HG03045 (cell line): ENCODE results near the gene KBTBD13.
"Not testable (repeated sequence)": the region's sequence is repeated elsewhere in the genome, so short reads cannot be mapped to it uniquely, and the experiment has no call there.

Experiments used
- ATAC-seq: cut with Tn5 transposase; IDR thresholded peaks from one replicate; pipeline ENCODE4 v1.9.1; 2021; ENCODE audit warnings: mild to moderate bottlenecking, moderate library complexity; ENCODE audit not compliant: unreplicated experiment

KBTBD13 gene

DNA sequence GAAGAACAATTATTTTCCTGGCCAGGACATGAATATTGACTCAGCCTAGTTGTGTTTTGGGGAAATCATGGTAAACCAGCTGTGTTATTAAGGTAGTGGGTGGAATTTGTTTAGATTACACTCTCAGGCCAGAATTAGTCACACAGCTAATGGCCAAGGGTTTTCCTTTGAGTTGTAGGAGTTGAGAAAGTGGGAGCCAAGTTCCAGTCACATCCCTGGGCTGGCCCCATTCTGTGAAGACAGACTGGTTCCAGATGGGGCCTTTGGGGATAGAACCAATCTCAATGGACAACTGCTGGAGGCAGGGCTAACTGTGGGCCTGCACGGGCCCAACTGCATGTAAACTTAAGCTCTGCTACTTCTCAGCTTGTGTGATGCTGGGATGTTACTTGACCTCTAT is 7.4 kb upstream of the KBTBD13 start:
- ATAC-seq = no peak

DNA sequence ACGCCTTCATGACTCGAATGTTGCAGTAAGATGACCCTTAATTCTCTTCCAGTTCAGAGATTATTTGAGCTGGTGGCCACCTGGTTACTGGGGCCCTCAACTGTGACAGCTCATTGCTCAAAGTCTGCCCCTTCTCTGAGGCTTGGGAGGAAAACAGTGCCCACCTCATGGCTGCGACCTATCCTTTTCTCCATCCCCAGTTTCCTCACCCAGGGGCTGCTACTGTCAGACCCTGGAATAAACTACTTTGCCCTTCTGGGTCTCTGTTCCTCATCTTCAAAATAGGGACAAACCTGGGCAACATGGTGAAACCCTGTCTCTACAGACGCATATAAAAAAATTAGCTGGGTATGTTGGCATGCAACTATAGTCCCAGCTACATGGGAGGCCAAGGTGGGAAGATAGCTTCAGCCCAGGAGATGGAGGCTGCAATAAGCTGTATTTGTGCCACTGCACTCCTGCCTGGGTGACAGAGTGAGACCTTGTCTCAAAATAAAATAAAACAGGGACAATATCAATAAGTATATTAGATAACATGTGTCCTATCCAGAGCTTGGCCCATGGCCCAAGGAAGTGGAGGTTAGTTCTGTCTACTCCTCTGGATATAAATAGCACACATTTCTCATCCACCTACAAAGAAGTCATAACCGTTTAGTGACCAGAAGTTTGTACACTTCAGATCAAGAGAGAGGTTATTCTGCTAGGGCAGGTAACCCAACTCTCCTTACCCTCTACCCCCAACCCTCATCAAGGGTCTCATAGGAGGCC is 6.6 kb upstream of the KBTBD13 start:
- ATAC-seq = no peak

DNA sequence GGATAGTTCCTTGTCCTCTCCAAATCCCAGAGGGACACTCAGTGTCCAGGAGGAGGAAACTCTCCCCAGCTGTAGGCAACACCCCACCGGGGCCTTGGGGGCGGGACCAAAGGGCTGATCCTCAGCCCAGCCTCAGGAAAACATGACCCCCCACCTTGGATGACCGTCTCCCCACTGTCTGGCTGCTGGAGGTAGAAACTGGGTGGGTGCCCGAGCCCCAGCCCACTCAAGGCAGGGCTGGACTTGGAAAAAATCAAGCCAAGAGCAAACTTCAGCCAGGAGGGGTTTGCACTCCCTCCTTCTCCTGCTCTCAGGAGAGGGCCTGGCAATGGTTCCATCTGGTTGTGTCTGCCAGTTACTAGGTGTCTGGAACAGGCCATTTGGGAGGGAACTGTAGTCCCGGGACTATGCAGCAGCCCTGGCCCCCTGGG is 5.2 kb upstream of the KBTBD13 start:
- no peak for ATAC-seq

DNA sequence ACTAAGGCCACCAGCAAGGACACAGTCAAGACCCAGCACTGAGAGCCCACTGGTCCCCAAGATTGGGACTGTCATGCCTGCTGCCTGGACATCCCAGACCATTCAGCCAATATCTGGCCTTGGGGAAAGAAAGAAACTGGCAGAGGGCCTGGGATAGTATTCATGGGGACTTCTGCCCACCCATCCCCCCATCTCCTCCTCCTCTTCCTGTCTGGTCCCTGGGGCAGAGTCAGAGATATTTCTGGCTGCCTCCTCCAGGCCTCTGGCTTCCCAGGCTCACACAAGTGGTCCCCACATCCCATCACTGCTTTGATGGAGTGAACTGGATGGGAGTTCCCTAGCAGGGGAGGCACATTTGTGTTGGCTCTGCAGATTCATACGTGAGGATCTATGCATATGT is 4.5 kb upstream of the KBTBD13 start:
- ATAC-seq = no peak

DNA sequence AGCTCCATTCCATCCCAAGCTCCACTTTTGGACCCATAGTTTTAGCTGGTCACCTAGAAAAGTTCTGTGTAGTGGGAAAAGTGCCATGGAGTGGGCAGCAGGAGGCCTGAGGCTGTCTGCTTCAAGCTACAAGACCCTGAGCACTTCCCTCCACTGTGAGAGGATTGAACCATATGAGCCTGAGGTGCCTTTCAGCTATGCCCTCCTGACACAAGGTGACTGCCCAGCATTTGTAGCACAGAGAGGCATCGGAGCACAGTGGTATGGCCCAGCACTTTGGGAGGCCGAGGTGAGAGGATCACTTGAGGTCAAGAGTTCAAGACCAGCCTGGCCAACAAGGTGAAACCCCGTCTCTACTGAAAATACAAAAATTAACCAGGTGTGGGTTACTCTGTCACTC is 3.9 kb upstream of the KBTBD13 start:
- ATAC-seq = no peak

DNA sequence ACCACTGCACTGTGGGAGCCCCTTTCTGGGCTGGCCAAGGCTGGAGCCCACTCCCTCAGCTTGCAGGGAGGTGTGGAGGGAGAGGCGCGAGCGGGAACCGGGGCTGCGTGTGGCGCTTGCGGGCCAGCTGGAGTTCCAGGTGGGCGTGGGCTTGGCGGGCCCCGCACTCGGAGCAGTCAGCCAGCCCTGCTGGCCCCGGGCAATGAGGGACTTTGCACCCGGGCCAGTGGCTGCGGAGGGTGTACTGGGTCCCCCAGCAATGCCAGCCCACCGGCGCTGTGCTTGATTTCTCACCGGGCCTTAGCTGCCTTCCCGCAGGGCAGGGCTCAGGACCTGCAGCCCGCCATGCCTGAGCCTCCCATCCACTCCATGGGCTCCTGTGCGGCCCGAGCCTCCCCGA is 1.6 kb upstream of the KBTBD13 start:
- ATAC-seq = not testable (repeated sequence)

DNA sequence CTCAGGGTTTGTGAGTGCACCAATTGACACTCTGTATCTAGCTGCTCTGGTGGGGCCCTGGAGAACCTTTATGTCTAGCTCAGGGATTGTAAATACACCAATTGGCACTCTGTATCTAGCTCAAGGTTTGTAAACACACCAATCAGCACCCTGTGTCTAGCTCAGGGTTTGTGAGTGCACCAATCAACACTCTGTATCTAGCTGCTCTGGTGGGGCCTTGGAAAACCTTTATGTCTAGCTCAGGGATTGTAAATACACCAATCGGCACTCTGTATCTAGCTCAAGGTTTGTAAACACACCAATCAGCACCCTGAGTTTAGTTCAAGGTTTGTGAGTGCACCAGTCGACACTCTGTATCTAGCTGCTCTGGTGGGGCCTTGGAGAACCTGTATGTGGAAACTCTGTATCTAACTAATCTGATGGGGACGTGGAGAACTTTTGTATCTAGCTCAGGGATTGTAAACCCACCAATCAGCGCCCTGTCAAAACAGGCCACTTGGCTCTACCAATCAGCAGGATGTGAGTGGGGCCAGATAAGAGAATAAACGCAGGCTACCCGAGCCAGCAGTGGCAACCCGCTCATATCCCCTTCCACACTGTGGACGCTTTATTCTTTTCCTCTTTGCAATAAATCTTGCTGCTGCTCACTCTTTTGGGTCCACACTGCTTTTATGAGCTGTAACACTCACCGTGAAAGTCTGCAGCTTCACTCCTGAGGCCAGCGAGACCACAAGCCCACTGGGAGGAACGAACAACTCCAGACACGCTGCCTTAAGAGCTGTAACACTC is 745 bp upstream of the KBTBD13 start:
- not testable (repeated sequence) for ATAC-seq

DNA sequence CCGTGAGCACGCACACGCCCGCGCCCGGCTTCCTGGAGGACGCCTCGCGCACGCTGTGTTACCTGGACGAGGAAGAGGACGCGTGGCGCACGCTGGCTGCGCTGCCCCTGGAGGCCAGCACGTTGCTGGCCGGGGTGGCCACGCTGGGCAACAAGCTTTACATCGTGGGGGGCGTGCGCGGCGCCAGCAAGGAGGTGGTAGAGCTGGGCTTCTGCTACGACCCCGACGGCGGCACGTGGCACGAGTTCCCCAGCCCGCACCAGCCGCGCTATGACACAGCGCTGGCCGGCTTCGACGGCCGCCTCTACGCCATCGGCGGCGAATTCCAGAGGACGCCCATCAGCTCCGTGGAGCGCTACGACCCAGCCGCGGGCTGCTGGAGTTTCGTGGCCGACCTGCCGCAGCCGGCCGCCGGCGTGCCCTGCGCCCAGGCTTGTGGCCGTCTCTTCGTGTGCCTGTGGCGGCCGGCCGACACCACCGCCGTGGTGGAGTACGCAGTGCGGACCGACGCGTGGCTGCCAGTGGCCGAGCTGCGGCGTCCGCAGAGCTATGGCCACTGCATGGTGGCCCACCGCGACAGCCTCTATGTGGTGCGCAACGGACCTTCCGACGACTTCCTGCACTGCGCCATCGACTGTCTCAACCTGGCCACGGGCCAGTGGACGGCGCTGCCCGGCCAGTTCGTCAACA is 890 bp downstream of the KBTBD13 start:
- ATAC-seq = no peak

DNA sequence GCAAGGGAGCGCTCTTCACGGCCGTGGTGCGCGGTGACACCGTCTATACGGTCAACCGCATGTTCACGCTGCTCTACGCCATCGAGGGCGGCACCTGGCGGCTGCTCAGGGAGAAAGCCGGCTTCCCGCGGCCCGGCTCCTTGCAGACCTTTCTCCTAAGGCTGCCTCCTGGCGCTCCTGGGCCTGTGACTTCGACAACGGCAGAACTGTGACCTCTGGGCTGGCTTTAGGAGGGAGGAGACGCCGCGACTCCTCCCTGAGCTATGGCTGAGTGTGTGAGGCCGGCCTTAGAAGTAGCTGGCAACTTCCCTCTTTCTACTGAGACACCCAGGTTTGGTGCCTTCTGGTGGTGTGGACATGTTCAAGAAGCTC is 1.4 kb downstream of the KBTBD13 start:
- no peak for ATAC-seq

DNA sequence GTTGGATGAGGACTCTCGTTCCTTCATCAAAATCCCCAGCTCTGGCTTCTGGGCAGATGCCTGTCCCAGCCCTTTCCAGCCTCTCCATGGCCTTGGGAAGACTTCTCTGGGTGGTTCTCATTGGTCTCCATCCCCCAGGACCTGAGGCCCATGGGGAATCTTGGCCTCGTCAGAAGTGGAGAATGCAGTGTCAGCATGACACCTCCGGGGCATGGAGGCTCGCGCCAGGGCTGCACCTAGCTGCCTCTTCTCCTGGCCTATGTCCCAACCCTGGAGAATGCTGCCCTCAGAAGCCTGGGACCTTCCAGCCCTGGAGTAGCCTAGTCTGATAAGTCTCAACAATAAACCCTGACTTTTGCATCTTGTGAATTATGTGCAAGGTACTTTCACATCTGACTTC is 3.0 kb downstream of the KBTBD13 start:
- no peak for ATAC-seq

DNA sequence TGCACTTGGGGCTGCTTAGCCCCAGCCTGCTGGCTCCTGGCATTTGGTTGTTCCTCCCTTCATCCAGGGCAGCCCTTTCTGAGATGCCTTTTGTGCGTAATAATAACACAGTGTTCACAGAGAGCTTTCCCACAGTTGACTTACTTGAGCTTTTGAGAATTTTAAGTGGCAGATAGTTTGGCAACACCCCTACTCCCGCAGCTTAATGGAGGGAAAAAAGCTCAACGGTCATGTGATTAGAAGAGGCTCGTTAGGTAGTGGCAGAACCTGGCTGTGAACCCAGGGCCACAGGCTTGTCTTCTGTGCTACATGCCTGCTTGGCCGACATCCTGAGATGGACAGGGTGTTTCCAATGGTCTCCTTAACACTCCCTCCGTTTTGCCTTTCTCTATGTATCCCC is 4.7 kb downstream of the KBTBD13 start:
- no peak for ATAC-seq

DNA sequence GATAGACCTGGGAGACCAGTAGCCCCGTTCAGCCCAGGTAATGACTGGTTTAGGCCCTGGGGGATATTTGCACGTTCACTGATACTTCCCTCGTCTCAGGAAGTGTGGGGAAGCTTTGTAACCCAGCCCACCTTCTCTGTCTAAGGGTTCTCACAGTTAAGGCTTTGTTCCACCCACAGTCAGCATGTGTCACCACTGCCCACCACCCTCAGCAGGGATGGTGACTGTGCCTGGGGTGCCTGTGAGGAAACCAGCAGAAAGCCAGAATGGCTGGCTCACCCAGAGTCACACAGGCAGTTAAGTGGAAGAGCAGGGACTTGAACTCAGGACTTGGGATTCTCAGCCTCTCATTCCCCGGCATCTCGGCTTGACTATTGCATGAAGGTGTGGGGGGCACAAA is 5.2 kb downstream of the KBTBD13 start:
- ATAC-seq = no peak

DNA sequence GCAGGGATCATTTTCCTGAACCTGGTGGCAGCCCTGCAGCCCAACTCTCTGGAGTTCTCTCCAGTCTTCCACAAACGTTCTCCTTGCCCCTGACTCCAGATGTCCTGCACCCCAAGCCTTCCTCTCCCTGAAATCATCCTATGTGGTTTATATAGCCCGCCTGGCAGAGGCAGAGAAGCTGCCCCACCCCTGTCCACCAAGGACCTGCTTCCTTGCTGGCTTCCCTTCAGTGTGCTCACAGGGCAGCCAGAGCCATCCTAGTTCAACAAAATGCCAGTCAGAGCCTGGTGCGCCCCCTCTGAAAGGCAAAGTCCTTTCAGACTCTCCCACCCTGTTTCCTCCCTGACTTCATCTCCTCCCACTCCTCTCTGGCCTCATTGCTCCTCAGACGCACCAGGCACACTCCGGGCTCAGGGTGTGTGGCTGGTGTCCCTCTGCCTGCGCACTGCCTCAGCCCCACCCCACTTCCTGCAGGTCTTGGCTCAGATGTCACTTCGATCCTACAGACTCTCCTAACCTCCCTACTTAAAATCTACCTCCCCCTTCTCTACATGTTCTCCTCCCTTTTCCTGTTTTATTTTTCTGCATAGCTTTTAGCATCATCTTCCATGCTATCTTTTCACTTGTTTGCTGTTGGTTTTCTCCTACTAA is 5.9 kb downstream of the KBTBD13 start:
- no peak for ATAC-seq

DNA sequence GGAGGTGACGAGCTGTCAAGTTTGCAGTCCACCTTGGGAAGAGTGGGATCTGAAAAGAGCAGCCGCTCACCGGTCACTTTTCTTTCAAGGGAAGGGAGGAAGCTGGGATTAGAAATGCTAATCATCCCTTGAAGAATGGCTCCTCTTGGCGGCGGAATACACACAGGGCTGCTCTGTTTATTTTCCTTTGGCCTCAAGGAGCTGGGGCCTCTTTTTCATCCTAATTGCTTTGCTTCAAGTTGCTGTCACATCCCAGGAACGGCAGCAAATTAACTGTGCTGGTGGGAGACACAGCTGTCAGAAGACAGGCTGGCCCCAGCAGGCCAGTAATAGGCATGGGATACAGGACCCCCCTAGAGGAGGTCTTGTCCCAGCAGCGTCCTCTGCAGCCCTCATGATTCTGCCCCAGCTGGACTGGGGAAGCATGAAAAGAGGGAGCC is 6.7 kb downstream of the KBTBD13 start:
- ATAC-seq = no peak

DNA sequence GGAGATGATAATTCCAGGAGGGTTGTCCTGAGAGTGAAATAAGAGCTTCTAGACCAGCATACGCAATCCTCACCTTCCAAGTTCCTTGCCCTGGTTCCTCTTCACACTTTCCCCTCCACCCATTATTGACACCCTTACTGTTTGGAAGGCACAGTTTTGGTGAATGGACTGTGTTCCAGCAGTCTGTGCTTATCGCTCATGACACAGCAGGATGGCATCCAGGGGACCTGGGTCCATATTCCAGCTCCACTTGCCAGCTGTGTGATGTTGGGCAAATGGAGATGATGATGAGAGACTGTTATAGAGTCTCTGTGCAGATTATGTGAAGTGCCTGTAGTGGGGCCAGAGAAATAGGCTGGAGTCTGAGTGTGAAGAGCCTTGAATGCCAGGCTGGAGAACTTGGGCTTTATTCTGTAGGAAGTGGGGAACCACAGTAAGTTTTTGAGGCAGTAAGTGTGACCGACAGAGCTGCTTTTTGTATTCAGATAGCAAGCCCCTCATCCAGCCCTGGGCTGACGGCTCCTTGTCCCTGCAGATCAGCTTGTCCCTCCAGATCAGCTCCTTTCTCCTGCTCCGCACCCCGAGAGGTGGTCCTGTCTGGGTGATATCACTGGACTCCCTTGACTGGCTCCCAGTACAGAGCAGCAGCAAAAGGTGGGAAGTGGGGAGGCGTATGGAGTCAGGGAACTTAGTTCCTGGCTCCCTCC is 8.1 kb downstream of the KBTBD13 start:
- ATAC-seq = no peak

DNA sequence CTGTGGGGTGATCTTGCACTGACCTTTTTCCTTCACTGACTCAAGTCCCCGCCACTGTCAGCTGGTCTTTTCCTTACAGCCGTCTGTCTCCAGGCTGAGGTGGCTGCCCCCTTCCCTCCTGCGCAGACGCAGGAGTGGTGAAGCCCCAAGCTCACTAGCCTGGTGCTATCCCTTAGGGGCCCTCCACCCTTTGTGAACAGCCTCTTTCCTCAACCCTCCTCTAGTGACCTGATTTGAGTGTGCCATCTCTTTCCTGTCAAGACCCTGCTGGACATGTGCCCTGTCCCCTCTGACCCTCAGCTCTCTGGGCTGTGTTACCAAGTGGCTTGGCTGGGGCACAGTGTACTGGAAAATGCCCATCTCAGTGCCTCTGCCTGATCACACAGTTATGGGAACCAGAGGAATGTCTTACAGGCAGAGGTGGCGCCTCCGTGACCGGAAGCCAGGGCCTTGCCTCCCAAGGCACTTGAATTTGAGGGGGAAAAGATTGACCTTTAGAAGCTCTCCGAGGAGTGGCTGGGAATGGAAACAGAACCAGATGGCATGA is 8.7 kb downstream of the KBTBD13 start:
- ATAC-seq = no peak

DNA sequence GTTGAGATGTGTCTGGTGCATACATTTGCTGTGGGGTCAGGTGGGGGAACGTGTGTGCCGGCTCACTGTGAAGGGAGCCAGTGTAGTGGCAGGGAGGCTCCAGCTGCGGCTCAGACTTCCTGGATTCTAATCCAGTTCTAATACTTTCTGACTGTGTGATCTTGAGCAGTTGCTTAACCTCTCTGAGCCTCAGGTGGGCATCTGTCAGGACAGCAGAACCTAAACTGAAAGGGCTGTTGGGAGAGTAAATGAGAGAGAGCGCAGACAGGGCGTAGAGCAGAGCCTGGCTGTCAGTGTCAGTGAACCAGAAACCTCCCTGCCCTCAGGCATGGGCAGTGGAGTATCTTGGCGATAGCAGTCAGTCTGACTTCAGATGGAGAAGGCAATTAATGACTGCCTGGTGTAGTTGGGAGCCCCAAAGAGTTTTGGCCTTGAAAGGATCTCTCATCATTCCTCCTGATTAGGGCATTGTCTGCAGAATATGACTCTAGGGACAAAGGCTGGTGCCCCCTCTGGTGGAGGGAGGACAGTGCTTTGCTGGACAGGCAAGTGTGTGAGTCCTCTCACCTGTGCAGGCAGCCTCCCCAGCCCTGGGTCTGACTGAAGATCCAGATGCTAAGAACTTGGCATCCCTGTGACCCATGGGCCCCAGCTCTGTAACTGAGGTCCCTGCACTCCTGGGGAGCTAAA is 9.6 kb downstream of the KBTBD13 start:
- ATAC-seq = no peak

DNA sequence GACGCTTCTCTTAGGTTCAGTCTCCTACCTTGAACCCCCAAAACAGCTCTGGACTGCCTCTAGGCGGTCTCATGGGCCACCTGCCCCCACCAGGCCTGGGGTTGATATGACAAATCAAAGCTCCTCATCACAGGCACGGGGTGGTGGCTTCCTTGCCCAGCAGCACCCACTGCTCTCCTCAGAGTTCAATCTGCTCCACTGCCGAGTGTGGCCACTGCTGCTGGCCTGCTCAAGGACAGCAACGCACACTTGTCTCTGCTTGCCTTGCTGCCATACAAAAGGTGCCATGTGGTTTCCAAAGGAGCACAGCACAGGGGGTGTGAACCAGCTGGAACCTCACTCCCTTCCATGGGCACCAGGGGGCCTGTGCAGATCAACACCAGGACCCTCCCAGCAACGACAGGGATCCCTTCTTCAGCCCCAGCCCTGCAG is 10.2 kb downstream of the KBTBD13 start:
- no peak for ATAC-seq

DNA sequence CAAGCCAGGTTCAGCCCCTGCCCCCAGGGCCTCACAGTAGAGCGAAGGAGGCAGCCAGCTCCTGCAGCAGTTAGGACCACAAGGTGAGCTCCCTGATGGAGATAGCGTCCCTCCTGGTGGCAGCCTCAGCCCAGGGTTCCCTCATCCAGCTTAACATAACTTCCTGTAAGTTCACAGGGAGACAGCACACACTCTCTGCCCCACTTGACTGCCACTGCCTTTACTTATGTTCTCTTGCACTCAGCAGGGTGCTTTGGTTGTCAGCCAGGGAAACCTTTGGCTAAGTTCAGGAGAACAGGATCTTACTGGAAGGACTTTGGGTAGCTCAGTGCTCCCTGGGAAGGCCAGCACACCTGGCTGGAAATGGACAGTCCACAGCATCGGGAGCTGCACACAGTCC is 10.9 kb downstream of the KBTBD13 start:
- ATAC-seq = no peak
